PC-9 (cell line): Measurements from ENCODE around the gene FAM53C. TPM values are rescaled to one million over a fixed set of nuclear protein-coding genes. Genes with fewer than 3 reads are reported as not detected.
"Not testable (repeated sequence)": the region's sequence is repeated elsewhere in the genome, so short reads cannot be mapped to it uniquely, and the experiment has no call there.

Source experiments
- BruUV-seq: library from RNA; stranded (reverse); fragments of 400-500 nt; replicated peaks from 2 replicates; lab custom pipeline; 2021; lab: Mats Ljungman, UMichigan
- CTCF ChIA-PET: fragments of 300-600 bp; sonication (Branson Sonifier 250); formaldehyde crosslinking; loops from one replicate; lab custom pipeline; 2022; ENCODE audit warnings: antibody characterized with exemption; lab: Charles Lee
- POLR2A ChIA-PET: fragments of 300-600 bp; sonication (Branson Sonifier 250); formaldehyde crosslinking; loops from one replicate; lab custom pipeline; 2022; ENCODE audit warnings: antibody characterized with exemption; ENCODE audit not compliant: unreplicated experiment; lab: Charles Lee
- DNase-seq, 2 experiments: peaks; one replicate each; pipeline versions ENCODE4 v3.0.0 to v3.0.0-alpha.2; 2015 to 2022; ENCODE audit warnings: mixed read lengths in 1 of 2
- H2AFZ ChIP-seq: fragments of 200-600 bp; sonication (generic); 2 replicates; pipeline ENCODE4 v1.8.1; 2017; ENCODE audit warnings: antibody characterized with exemption
- H3F3A ChIP-seq: fragments of 200-600 bp; sonication (generic); 2 replicates; pipeline ENCODE4 v1.8.1; 2017; ENCODE audit warnings: antibody characterized with exemption, mild to moderate bottlenecking, low read depth; ENCODE audit not compliant: insufficient read depth
- H3K27ac ChIP-seq: fragments of 200-600 bp; sonication (generic); 2 replicates; pipeline ENCODE4 v1.6.1; 2016; ENCODE audit warnings: mixed run types
- H3K27me3 ChIP-seq: fragments of 200-600 bp; sonication (generic); 2 replicates; pipeline ENCODE4 v1.6.1; 2016; ENCODE audit warnings: low read depth, mixed run types; ENCODE audit not compliant: insufficient read depth
- H3K36me3 ChIP-seq: fragments of 200-600 bp; sonication (generic); 2 replicates; pipeline ENCODE4 v1.6.1; 2016; ENCODE audit warnings: low read depth, mixed run types
- H3K4me1 ChIP-seq: fragments of 200-600 bp; sonication (generic); replicated peaks from 2 replicates; pipeline ENCODE4 v1.6.1; 2016; ENCODE audit warnings: mixed run types; ENCODE audit not compliant: insufficient read depth
- H3K4me2 ChIP-seq: fragments of 200-600 bp; sonication (generic); 2 replicates; pipeline ENCODE4 v1.6.1; 2017; ENCODE audit warnings: mixed run types
- H3K4me3 ChIP-seq: fragments of 200-600 bp; sonication (generic); 2 replicates; pipeline ENCODE4 v1.6.1; 2016; ENCODE audit warnings: mixed run types
- H3K79me2 ChIP-seq: fragments of 200-600 bp; sonication (generic); 2 replicates; pipeline ENCODE4 v1.6.1; 2017; ENCODE audit warnings: low read depth, mixed run types
- H3K9me2 ChIP-seq: fragments of 200-600 bp; sonication (generic); 2 replicates; pipeline ENCODE4 v1.8.1; 2017; ENCODE audit warnings: mild to moderate bottlenecking; ENCODE audit not compliant: insufficient read depth
- H3K9me3 ChIP-seq: fragments of 200-600 bp; sonication (generic); 2 replicates; pipeline ENCODE4 v1.8.1; 2016; ENCODE audit warnings: low read depth; ENCODE audit not compliant: insufficient read depth
- H4K20me1 ChIP-seq: fragments of 200-600 bp; sonication (generic); 2 replicates; pipeline ENCODE4 v1.8.1; 2017; ENCODE audit not compliant: insufficient read depth
- EZH2 ChIP-seq: fragments of 200-600 bp; sonication (generic); IDR thresholded peaks from 2 replicates; pipeline ENCODE4 v1.8.0; 2017; ENCODE audit warnings: antibody characterized with exemption, low read depth
- intact Hi-C: fragments of 100-400 bp; cut with micrococcal nuclease; formaldehyde crosslinking; loops from one replicate; pipeline ENCODE4 v1.10.0; 2022; ENCODE audit not compliant: unreplicated experiment
- total RNA-seq: library from RNA; stranded (reverse); gene quantifications from 2 replicates; pipeline ENCODE4 v1.2.3, GENCODE V29; 2021
- TF ChIP-seq, protein P1 (sequence below): fragments of 200-600 bp; sonication (generic); conservative IDR thresholded peaks from 2 replicates; pipeline ENCODE4 v1.6.1; 2017; ENCODE audit warnings: mixed run types, antibody characterized with exemption, mild to moderate bottlenecking, moderate library complexity

FAM53C gene
- total RNA-seq, 1 experiment from 2014 or later, result 65.1 TPM

DNA sequence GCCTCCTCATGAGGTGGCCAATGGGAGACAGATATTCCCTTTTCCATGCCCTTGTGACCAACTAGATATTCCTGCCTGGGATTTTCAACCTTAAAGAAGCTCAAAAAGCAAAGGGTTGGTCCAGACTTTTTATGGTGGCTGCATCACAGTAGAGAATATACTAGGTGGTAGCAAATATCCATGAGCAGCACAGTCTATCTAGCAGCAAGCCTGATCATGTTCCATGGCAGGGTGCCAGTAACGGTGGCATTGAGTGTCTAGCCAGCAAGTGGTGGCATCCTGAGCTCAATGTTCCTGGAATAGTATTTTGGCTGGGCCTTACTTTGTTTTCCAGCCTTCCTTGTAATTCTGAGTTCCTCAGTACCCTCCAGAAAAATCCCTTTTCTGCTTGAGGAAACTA lies 32.3 kb upstream of the FAM53C start:
- Histone ChIP-seq H3K79me2 (no peaks in the 10 kb centered on the region), H3F3A (no peaks in the 10 kb centered on the region), H3K9me2 (no peaks in the 10 kb centered on the region), H3K27me3 (no peaks in the 10 kb centered on the region), H3K4me1 (no peaks in the 10 kb centered on the region), H3K4me2 (no peak overlapping the region), H3K27ac (no peak overlapping the region), H3K4me3 (no peak overlapping the region), H3K9me3 (no peaks in the 10 kb centered on the region), H3K36me3 (no peaks in the 10 kb centered on the region), H4K20me1 (no peaks in the 10 kb centered on the region), H2AFZ (no peak overlapping the region)
- ChIA-PET POLR2A (no interaction called here), CTCF (no interaction called here)
- no TSS peak for BruUV-seq
- intact Hi-C loops, result no loop called here
- DNase-seq, result no peak
- TF ChIP-seq, protein P1, sequence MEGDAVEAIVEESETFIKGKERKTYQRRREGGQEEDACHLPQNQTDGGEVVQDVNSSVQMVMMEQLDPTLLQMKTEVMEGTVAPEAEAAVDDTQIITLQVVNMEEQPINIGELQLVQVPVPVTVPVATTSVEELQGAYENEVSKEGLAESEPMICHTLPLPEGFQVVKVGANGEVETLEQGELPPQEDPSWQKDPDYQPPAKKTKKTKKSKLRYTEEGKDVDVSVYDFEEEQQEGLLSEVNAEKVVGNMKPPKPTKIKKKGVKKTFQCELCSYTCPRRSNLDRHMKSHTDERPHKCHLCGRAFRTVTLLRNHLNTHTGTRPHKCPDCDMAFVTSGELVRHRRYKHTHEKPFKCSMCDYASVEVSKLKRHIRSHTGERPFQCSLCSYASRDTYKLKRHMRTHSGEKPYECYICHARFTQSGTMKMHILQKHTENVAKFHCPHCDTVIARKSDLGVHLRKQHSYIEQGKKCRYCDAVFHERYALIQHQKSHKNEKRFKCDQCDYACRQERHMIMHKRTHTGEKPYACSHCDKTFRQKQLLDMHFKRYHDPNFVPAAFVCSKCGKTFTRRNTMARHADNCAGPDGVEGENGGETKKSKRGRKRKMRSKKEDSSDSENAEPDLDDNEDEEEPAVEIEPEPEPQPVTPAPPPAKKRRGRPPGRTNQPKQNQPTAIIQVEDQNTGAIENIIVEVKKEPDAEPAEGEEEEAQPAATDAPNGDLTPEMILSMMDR, result no peak
- no peak for TF ChIP-seq EZH2

GRCh38 chr5:138315751-138316278 lies 22.3 kb upstream of the FAM53C start:
- intact Hi-C loops, result loop anchor here (10.0 kb wide), 1 partner anchor 89 kb away; no protein-coding TSS in a partner anchor
- TF ChIP-seq, protein P1, result no peak
- no peak for TF ChIP-seq EZH2
- ChIA-PET POLR2A (no interaction called here), CTCF (no interaction called here)
- Histone ChIP-seq H2AFZ (no peak overlapping the region), H3K79me2 (no peaks in the 10 kb centered on the region), H3K27ac (no peak overlapping the region), H3K4me2 (no peak overlapping the region), H3F3A (no peaks in the 10 kb centered on the region), H3K4me3 (no peak overlapping the region), H3K9me2 (no peaks in the 10 kb centered on the region), H4K20me1 (no peaks in the 10 kb centered on the region), H3K36me3 (peaks cover 16% of the 10 kb centered on the region; the same call in 1 of the 2 replicates), H3K27me3 (no peaks in the 10 kb centered on the region), H3K4me1 (no peaks in the 10 kb centered on the region), H3K9me3 (no peaks in the 10 kb centered on the region)
- DNase-seq, result no peak
- BruUV-seq, result no TSS peak

- TF ChIP-seq, protein P1, result no peak
- no peak for TF ChIP-seq EZH2
- POLR2A ChIA-PET, result no interaction called here
Observed at GRCh38 chr5:138316355-138316754, 21.7 kb upstream of the FAM53C start.

DNA sequence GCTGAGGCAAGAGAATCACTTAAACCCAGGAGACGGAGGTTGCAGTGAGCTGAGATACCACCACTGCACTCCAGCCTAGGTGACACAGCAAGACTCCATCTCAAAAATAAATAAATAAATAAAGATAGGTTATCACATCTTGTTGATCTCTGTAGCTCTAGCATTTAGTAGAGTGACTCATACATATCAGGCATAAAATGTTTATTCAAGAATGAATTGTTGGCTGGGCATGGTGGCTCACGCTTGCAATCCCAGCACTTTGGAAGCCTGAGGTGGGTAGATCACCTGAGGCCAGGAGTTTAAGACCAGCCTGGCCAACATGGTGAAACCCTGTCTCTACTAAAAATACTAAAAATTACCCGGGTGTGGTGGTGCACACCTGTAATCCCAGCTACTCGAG lies 19.9 kb upstream of the FAM53C start:
- DNase-seq, H3K4me2 ChIP-seq, H3K4me3 ChIP-seq, H3K4me1 ChIP-seq, H4K20me1 ChIP-seq, BruUV-seq, H3K27ac ChIP-seq, H3F3A ChIP-seq, H3K9me2 ChIP-seq, H2AFZ ChIP-seq, H3K27me3 ChIP-seq, H3K79me2 ChIP-seq, POLR2A ChIA-PET, H3K9me3 ChIP-seq: not testable (repeated sequence)
- intact Hi-C loops, result loop anchor here (10.0 kb wide), 1 partner anchor 87 kb away; no protein-coding TSS in a partner anchor
- peaks cover 12% of the 10 kb centered on the region; the same call in 1 of the 2 replicates for H3K36me3 ChIP-seq
- CTCF ChIA-PET, result interaction anchor here (0.6 kb wide), 1 partner anchor 73 kb away, joined by 3 read pairs; no protein-coding TSS in a partner anchor

More at GRCh38 chr5:138316355-138316754, 21.7 kb upstream of the FAM53C start:
- no peaks in the 10 kb centered on the region for H3F3A ChIP-seq
- intact Hi-C loops, result loop anchor here (10.0 kb wide), 1 partner anchor 88 kb away; no protein-coding TSS in a partner anchor
- CTCF ChIA-PET, result no interaction called here
- no peaks in the 10 kb centered on the region for H3K27me3 ChIP-seq
- H3K79me2 ChIP-seq, result no peaks in the 10 kb centered on the region
- H3K27ac ChIP-seq, result no peak overlapping the region
- no peak overlapping the region for H3K4me2 ChIP-seq
- no peaks in the 10 kb centered on the region for H3K9me3 ChIP-seq
- BruUV-seq, result no TSS peak
- peaks cover 16% of the 10 kb centered on the region; the same call in 1 of the 2 replicates for H3K36me3 ChIP-seq
- no peak for DNase-seq
- no peaks in the 10 kb centered on the region for H4K20me1 ChIP-seq
- no peaks in the 10 kb centered on the region for H3K4me1 ChIP-seq
- no peaks in the 10 kb centered on the region for H3K9me2 ChIP-seq
- no peak overlapping the region for H3K4me3 ChIP-seq
- no peak overlapping the region for H2AFZ ChIP-seq
